H1 (cell line): ENCODE measurements around the gene KRTAP5-8. TPM values are rescaled to one million over a fixed set of nuclear protein-coding genes. Genes with fewer than 3 reads are reported as not detected.

Experiments
- CTCF ChIA-PET: fragments of 300-600 bp; sonication (Branson Sonifier 250); formaldehyde crosslinking; loops from one replicate; lab custom pipeline; 2021; ENCODE audit not compliant: partially characterized antibody; lab: Charles Lee
- POLR2A ChIA-PET: fragments of 300-600 bp; sonication (Branson Sonifier 250); formaldehyde crosslinking; loops from one replicate; lab custom pipeline; 2021; ENCODE audit warnings: inconsistent platforms; ENCODE audit not compliant: partially characterized antibody; lab: Charles Lee
- DNase-seq, 2 experiments: peaks; one replicate each; pipeline versions ENCODE4 v3.0.0 to v3.0.0-alpha.2; 2010 to 2022; ENCODE audit warnings: low spot score in 2 of 2, low read depth in 1 of 2, mixed read lengths in 1 of 2
- FAIRE-seq: peaks from 2 replicates; lab custom pipeline; 2011; peaks lifted over from hg19 to GRCh38; lab: Jason Lieb, UNC
- H2AFZ ChIP-seq: 2 replicates; pipeline ENCODE4 v1.8.1; 2012; ENCODE audit warnings: low read length, inconsistent platforms
- H2AK5ac ChIP-seq: 2 replicates; pipeline ENCODE4 v1.6.1; 2013; ENCODE audit warnings: low read depth, low read length
- H2BK120ac ChIP-seq: replicated peaks from 2 replicates; pipeline ENCODE3; 2013; ENCODE audit warnings: low read depth, low read length, inconsistent platforms
- H2BK12ac ChIP-seq: 2 replicates; pipeline ENCODE4 v1.6.1; 2013; ENCODE audit warnings: low read depth, low read length
- H2BK15ac ChIP-seq: 2 replicates; pipeline ENCODE4 v1.6.1; 2013; ENCODE audit warnings: low read length
- H2BK20ac ChIP-seq: 2 replicates; pipeline ENCODE4 v1.6.1; 2013; ENCODE audit warnings: low read length
- H2BK5ac ChIP-seq: 2 replicates; pipeline ENCODE4 v1.6.1; 2013; ENCODE audit warnings: low read depth, low read length
- H3K14ac ChIP-seq: 2 replicates; pipeline ENCODE4 v1.6.1; 2013; ENCODE audit warnings: inconsistent platforms; ENCODE audit not compliant: insufficient read length
- H3K18ac ChIP-seq: 2 replicates; pipeline ENCODE4 v1.6.1; 2013; ENCODE audit warnings: low read length; ENCODE audit errors: extremely low read depth
- H3K23ac ChIP-seq: 2 replicates; pipeline ENCODE4 v1.6.1; 2013; ENCODE audit warnings: inconsistent platforms; ENCODE audit not compliant: insufficient read length
- H3K23me2 ChIP-seq: 2 replicates; pipeline ENCODE4 v1.6.1; 2013; ENCODE audit warnings: low read depth, low read length
- H3K27ac ChIP-seq: 2 replicates; pipeline ENCODE4 v1.6.1; 2011; ENCODE audit warnings: low read depth, low read length, inconsistent platforms
- H3K27me3 ChIP-seq, 4 experiments: replicated peaks in 1 of 4; 1 replicate in 1 of 4; 2 replicates in 3 of 4; pipeline versions ENCODE4 v1.6.1 to v1.8.1; 2011 to 2013; ENCODE audit warnings: low read length in 3 of 4, mild to moderate bottlenecking in 3 of 4, inconsistent platforms in 2 of 4, mixed read lengths in 2 of 4, moderate library complexity in 1 of 4; ENCODE audit not compliant: control insufficient read depth in 3 of 4, insufficient read depth in 3 of 4; ENCODE audit errors: extremely low read depth in 1 of 4
- H3K36me3 ChIP-seq, 4 experiments: 2 replicates each; pipeline versions ENCODE4 v1.6.1 to v1.8.1; 2011 to 2013; ENCODE audit warnings: mild to moderate bottlenecking in 4 of 4, low read length in 3 of 4, moderate library complexity in 2 of 4, control low read depth in 1 of 4, inconsistent platforms in 1 of 4; ENCODE audit not compliant: insufficient read depth in 4 of 4, control insufficient read depth in 2 of 4
- H3K4ac ChIP-seq: replicated peaks from 2 replicates; pipeline ENCODE3; 2013; ENCODE audit warnings: low read length, low read depth, mixed read lengths, inconsistent platforms; ENCODE audit not compliant: insufficient read length
- H3K4me1 ChIP-seq, 4 experiments: replicated peaks in 1 of 4; 1 replicate in 1 of 4; 2 replicates in 3 of 4; pipeline versions ENCODE4 v1.6.1 to v1.8.1; 2011 to 2013; ENCODE audit warnings: low read length in 3 of 4, inconsistent platforms in 2 of 4, mixed read lengths in 1 of 4; ENCODE audit not compliant: insufficient read depth in 4 of 4, control insufficient read depth in 3 of 4
- H3K4me2 ChIP-seq, 2 experiments: 2 replicates each; pipeline versions ENCODE4 v1.6.1 to v1.8.1; 2011 to 2013; ENCODE audit warnings: low read depth in 2 of 2, low read length in 2 of 2, control low read depth in 1 of 2, inconsistent platforms in 1 of 2, mild to moderate bottlenecking in 1 of 2; ENCODE audit not compliant: insufficient read depth in 1 of 2
- H3K4me3 ChIP-seq, 4 experiments: fragments of 200-600, 300-600 bp in 1 of 4; sonication (generic), shearing (Covaris generic), sonication (Bioruptor Twin) in 1 of 4; 2 replicates each; pipeline versions ENCODE4 v1.5.1 to v1.8.1; 2011 to 2016; ENCODE audit warnings: low read length in 4 of 4, low read depth in 3 of 4, control low read depth in 2 of 4, inconsistent platforms in 2 of 4, mild to moderate bottlenecking in 2 of 4, mixed read lengths in 1 of 4, moderate library complexity in 1 of 4; ENCODE audit not compliant: insufficient read depth in 2 of 4; ENCODE audit errors: extremely low read depth in 1 of 4
- H3K56ac ChIP-seq: replicated peaks from 2 replicates; pipeline ENCODE3; 2013; ENCODE audit warnings: low read depth, mild to moderate bottlenecking, mixed read lengths, low read length, inconsistent platforms; ENCODE audit not compliant: insufficient read length
- H3K79me1 ChIP-seq: 2 replicates; pipeline ENCODE4 v1.6.1; 2013; ENCODE audit warnings: low read depth, low read length, control low read depth
- H3K79me2 ChIP-seq, 2 experiments: 2 replicates each; pipeline versions ENCODE4 v1.6.1 to v1.8.1; 2012 to 2013; ENCODE audit warnings: low read length in 2 of 2, mild to moderate bottlenecking in 2 of 2, inconsistent platforms in 1 of 2; ENCODE audit not compliant: insufficient read depth in 2 of 2, control insufficient read depth in 1 of 2
- H3K9ac ChIP-seq, 4 experiments: replicated peaks in 1 of 4; 1 replicate in 1 of 4; 2 replicates in 3 of 4; pipeline versions ENCODE4 v1.6.1 to v1.8.1; 2011 to 2013; ENCODE audit warnings: low read depth in 3 of 4, low read length in 3 of 4, control low read depth in 2 of 4, mild to moderate bottlenecking in 2 of 4, moderate library complexity in 2 of 4, inconsistent platforms in 1 of 4; ENCODE audit errors: extremely low read depth in 1 of 4
- H3K9me3 ChIP-seq, 2 experiments: 2 replicates each; pipeline versions ENCODE4 v1.6.1 to v1.8.1; 2012 to 2013; ENCODE audit warnings: mild to moderate bottlenecking in 2 of 2, moderate library complexity in 2 of 2, control low read depth in 1 of 2, inconsistent platforms in 1 of 2, low read depth in 1 of 2, low read length in 1 of 2, mixed read lengths in 1 of 2; ENCODE audit not compliant: insufficient read depth in 2 of 2
- H4K20me1 ChIP-seq, 2 experiments: replicated peaks in 1 of 2; 2 replicates each; pipeline versions ENCODE3 to v1.8.1; 2011 to 2013; ENCODE audit warnings: inconsistent platforms in 2 of 2, low read length in 2 of 2, mild to moderate bottlenecking in 1 of 2; ENCODE audit not compliant: insufficient read depth in 2 of 2, control insufficient read depth in 1 of 2
- H4K5ac ChIP-seq: 2 replicates; pipeline ENCODE4 v1.6.1; 2013; ENCODE audit warnings: low read length, low read depth, mixed read lengths, inconsistent platforms; ENCODE audit not compliant: insufficient read length
- H4K8ac ChIP-seq: 2 replicates; pipeline ENCODE4 v1.8.0; 2013; ENCODE audit warnings: mild to moderate bottlenecking, moderate library complexity, low read length, inconsistent platforms; ENCODE audit not compliant: insufficient read depth; ENCODE audit errors: extremely low read depth
- H4K91ac ChIP-seq: replicated peaks from 2 replicates; pipeline ENCODE3; 2013; ENCODE audit warnings: low read length, mixed read lengths, inconsistent platforms; ENCODE audit not compliant: insufficient read length
- BACH1 ChIP-seq: IDR thresholded peaks from 2 replicates; pipeline ENCODE4 v1.6.1; 2012; ENCODE audit warnings: low read length, improper control_type of control experiment
- WGBS, 2 experiments: shearing (Covaris generic) in 1 of 2; methylation state at CpG; one replicate each; pipeline versions ENCODE4 v1.1.6 to v1.1.7; 2013 to 2015; ENCODE audit warnings: low lambda C conversion rate in 2 of 2, mixed read lengths in 2 of 2, inconsistent platforms in 1 of 2, low coverage in 1 of 2, missing lambda C conversion rate in 1 of 2; ENCODE audit not compliant: insufficient replicate concordance in 2 of 2, insufficient coverage in 1 of 2, insufficient read length in 1 of 2; ENCODE audit errors: extremely low coverage in 1 of 2, missing lambda C conversion rate in 1 of 2; 5-methylcytosine and 5-hydroxymethylcytosine counted together
- polyA plus RNA-seq, 7 experiments: library from polyadenylated mRNA; depleted of rRNA in 3 of 7; stranded (reverse) in 5 of 7; unstranded in 2 of 7; fragments of >200 nt in 5 of 7; fragments of 200-250 nt in 2 of 7; gene quantifications; 1 replicate in 5 of 7; 2 replicates in 1 of 7; 4 replicates in 1 of 7; pipeline versions ENCODE4 v1.2.1 to v1.2.3, GENCODE V29; 2011 to 2013; ENCODE audit warnings: missing spikeins in 2 of 7, mixed read lengths in 2 of 7
- total RNA-seq: library from RNA; stranded (reverse); fragmentation: NEBNext Ultra II Directional; extraction: Animal tissue kit (Norgen Biotek cat#: 25700); gene quantifications from 2 replicates; pipeline ENCODE4 v1.2.1, GENCODE V29; 2021

Gene KRTAP5-8
- total and polyA plus RNA-seq, 2 of the 8 experiments (the other 6 are each of a cell fraction or from before 2014, with no cell fraction given): not detected

GRCh38 chr11:71555508-71555907 lies 17.7 kb downstream of the KRTAP5-8 start:
- H3K79me2 ChIP-seq: no peaks in the 10 kb centered on the region
- 0 out of 7 replicates have a peak, but pooled peaks cover 0 to 2% (median 0%) of the 10 kb centered on the region in 4 experiments for H3K4me1 ChIP-seq
- ChIA-PET CTCF (no interaction called here), POLR2A (no interaction called here)
- 95% methylated on average over 10 of the region's 11 CpGs; no CpG with 5 or more reads in 1 of the 2 experiments for WGBS, 2 experiments
- H3K36me3 ChIP-seq: no peaks in the 10 kb centered on the region
- H2AFZ ChIP-seq: no peak overlapping the region
- H3K18ac ChIP-seq: no peak overlapping the region
- H3K23me2 ChIP-seq: peaks cover 2% of the 10 kb centered on the region; the same call in 1 of the 2 replicates
- peaks cover 6 to 8% of the 10 kb centered on the region in 2 experiments; a peak in 2 of 4 replicates for H3K9me3 ChIP-seq
- H3K27me3 ChIP-seq: no peaks in the 10 kb centered on the region
- H3K23ac ChIP-seq: no peak overlapping the region
- no peak overlapping the region for H4K91ac ChIP-seq
- peak overlapping the region; percentile 25; the same call in 1 of the 2 replicates for H4K8ac ChIP-seq
- H3K27ac ChIP-seq: no peak overlapping the region
- H2BK120ac ChIP-seq: no peak overlapping the region
- H2BK20ac ChIP-seq: no peak overlapping the region
- H3K56ac ChIP-seq: no peak overlapping the region
- no peak overlapping the region for H2BK5ac ChIP-seq
- no peak overlapping the region for H2BK15ac ChIP-seq
- H3K4me2 ChIP-seq: no peak overlapping the region
- H3K4ac ChIP-seq: no peak overlapping the region
- H2AK5ac ChIP-seq: no peak overlapping the region
- no peaks in the 10 kb centered on the region for H4K20me1 ChIP-seq
- no peak for FAIRE-seq
- no peaks in the 10 kb centered on the region for H3K79me1 ChIP-seq
- H3K4me3 ChIP-seq: no peak overlapping the region
- no peak overlapping the region for H3K14ac ChIP-seq
- no peak overlapping the region for H4K5ac ChIP-seq
- no peak overlapping the region for H2BK12ac ChIP-seq
- DNase-seq: no peak
- no peak overlapping the region for H3K9ac ChIP-seq
- no peak for TF ChIP-seq BACH1
